RCC 7860 (cell line): ENCODE results near the gene ENTPD1.
A peak's percentile ranks its signal among the peaks of the same experiment; 100 is the strongest.
"Not testable (repeated sequence)": the region's sequence is repeated elsewhere in the genome, so short reads cannot be mapped to it uniquely, and the experiment has no call there.

Experiments
- DNase-seq: peaks from one replicate; pipeline ENCODE4 v3.0.0-alpha.2; 2015; ENCODE audit warnings: low spot score
- FAIRE-seq: peaks from 2 replicates; lab custom pipeline; 2012; peaks lifted over from hg19 to GRCh38; lab: Jason Lieb, UNC

The ENTPD1 gene

GRCh38 chr10:95792211-95792780, 36.3 kb downstream of the ENTPD1 start:
- DNase-seq (no peak), FAIRE-seq (no peak)

- no peak for DNase-seq
- no peak for FAIRE-seq
These were observed 36.9 kb downstream of the ENTPD1 start for GRCh38 chr10:95792874-95793285.

- FAIRE-seq = no peak
- DNase-seq = no peak
These were observed 37.6 kb downstream of the ENTPD1 start for GRCh38 chr10:95793401-95794045.

GRCh38 chr10:95794195-95794594, 38.2 kb downstream of the ENTPD1 start:
- DNase-seq = no peak
- FAIRE-seq = no peak

GRCh38 chr10:95795602-95796001, 39.6 kb downstream of the ENTPD1 start:
- no peak for DNase-seq
- FAIRE-seq = no peak

GRCh38 chr10:95796504-95796903, 40.5 kb downstream of the ENTPD1 start:
- no peak for FAIRE-seq

GRCh38 chr10:95798096-95798855, 42.3 kb downstream of the ENTPD1 start:
- FAIRE-seq = no peak
- no peak for DNase-seq

More at GRCh38 chr10:95796504-95796903, 40.5 kb downstream of the ENTPD1 start:
- no peak for DNase-seq

- FAIRE-seq, DNase-seq: not testable (repeated sequence)
These were observed 44.3 kb downstream of the ENTPD1 start for GRCh38 chr10:95800286-95800685.

- FAIRE-seq, DNase-seq: not testable (repeated sequence)
These were observed 50.9 kb downstream of the ENTPD1 start for GRCh38 chr10:95806687-95807380.

GRCh38 chr10:95808705-95809308, 52.8 kb downstream of the ENTPD1 start:
- not testable (repeated sequence) for DNase-seq, FAIRE-seq

GRCh38 chr10:95809370-95810197, 53.6 kb downstream of the ENTPD1 start:
- DNase-seq (no peak), FAIRE-seq (no peak)

GRCh38 chr10:95810198-95810976, 54.4 kb downstream of the ENTPD1 start:
- FAIRE-seq = no peak

GRCh38 chr10:95813054-95813685, 57.2 kb downstream of the ENTPD1 start:
- DNase-seq = no peak
- no peak for FAIRE-seq

More at GRCh38 chr10:95810198-95810976, 54.4 kb downstream of the ENTPD1 start:
- no peak for DNase-seq

GRCh38 chr10:95814011-95814727, 58.2 kb downstream of the ENTPD1 start:
- DNase-seq (no peak), FAIRE-seq (no peak)

GRCh38 chr10:95815133-95815532, 59.2 kb downstream of the ENTPD1 start:
- no peak for FAIRE-seq
- no peak for DNase-seq

- no peak for FAIRE-seq
- no peak for DNase-seq
These were observed 59.8 kb downstream of the ENTPD1 start for GRCh38 chr10:95815701-95816240.

- DNase-seq = no peak
- no peak for FAIRE-seq
These were observed 62.0 kb downstream of the ENTPD1 start for GRCh38 chr10:95818010-95818409.

GRCh38 chr10:95818668-95819067, 62.7 kb downstream of the ENTPD1 start:
- no peak for FAIRE-seq
- DNase-seq = peak; percentile 28
